ENCODE measurements around the gene CASK.

GRCh38 chrX:41857670-41858069, 65.7 kb downstream of the CASK start:
- TF ChIP-seq CTCF (IDR thresholded peaks at IDR 0.05; ENCODE audit: low read length) (no peak), EZH2 (IDR thresholded peaks at IDR 0.05; ENCODE audit: borderline replicate concordance, low read length) (no peak)

All from OCI-LY1 (cell line).